Measurements from ENCODE around the gene RNF103. TPM values are rescaled to one million over a fixed set of nuclear protein-coding genes. Genes with fewer than 3 reads are reported as not detected.

Gene RNF103
- total RNA-seq, 1 experiment from 2014 or later = 24.5 TPM

GRCh38 chr2:86617738-86618137 lies 5.9 kb downstream of the RNF103 start:
- CTCF ChIA-PET = no interaction called here

GRCh38 chr2:86617153-86617552 lies 6.5 kb downstream of the RNF103 start:
- peaks cover 31% of the 10 kb centered on the region for H3K36me3 ChIP-seq (ENCODE audit: low read depth)
- no TSS peak for BruUV-seq (replicated peaks)
- DNase-seq = no peak

More at GRCh38 chr2:86617738-86618137, 5.9 kb downstream of the RNF103 start:
- Histone ChIP-seq H4K20me1 (ENCODE audit: insufficient read depth) (peaks cover 24% of the 10 kb centered on the region), H3K9me2 (ENCODE audit: insufficient read depth) (no peaks in the 10 kb centered on the region), H3K4me3 (no peak overlapping the region), H3K4me2 (no peak overlapping the region), H3K4me1 (replicated peaks; ENCODE audit: insufficient read depth) (peaks cover 11% of the 10 kb centered on the region), H3K27me3 (ENCODE audit: insufficient read depth, low read depth) (no peaks in the 10 kb centered on the region), H3K36me3 (ENCODE audit: low read depth) (peaks cover 31% of the 10 kb centered on the region), H2AFZ (no peak overlapping the region), H3F3A (ENCODE audit: insufficient read depth, low read depth) (peaks cover 9% of the 10 kb centered on the region), H3K27ac (no peak overlapping the region), H3K79me2 (ENCODE audit: low read depth) (peaks cover 36% of the 10 kb centered on the region), H3K9me3 (ENCODE audit: insufficient read depth, low read depth) (no peaks in the 10 kb centered on the region)
- POLR2A ChIA-PET (ENCODE audit: unreplicated experiment) = no interaction called here
- intact Hi-C loops (cut with micrococcal nuclease; ENCODE audit: unreplicated experiment) = no loop called here
- no peak for DNase-seq
- TF ChIP-seq EZH2 (IDR thresholded peaks at IDR 0.05; ENCODE audit: low read depth) (no peak), CTCF (conservative IDR thresholded peaks at IDR 0.05) (no peak)
- no TSS peak for BruUV-seq (replicated peaks)

GRCh38 chr2:86616502-86616901 lies 7.2 kb downstream of the RNF103 start:
- peaks cover 24% of the 10 kb centered on the region for H3K79me2 ChIP-seq (ENCODE audit: low read depth)
- POLR2A ChIA-PET (ENCODE audit: unreplicated experiment) = interaction anchor here (0.7 kb wide), 1 partner anchor 907 kb away, joined by 5 read pairs; no protein-coding TSS in a partner anchor

More at GRCh38 chr2:86617153-86617552, 6.5 kb downstream of the RNF103 start:
- TF ChIP-seq CTCF (conservative IDR thresholded peaks at IDR 0.05) (no peak), EZH2 (IDR thresholded peaks at IDR 0.05; ENCODE audit: low read depth) (no peak)
- peaks cover 30% of the 10 kb centered on the region for H3K79me2 ChIP-seq (ENCODE audit: low read depth)
- H3K9me2 ChIP-seq (ENCODE audit: insufficient read depth) = no peaks in the 10 kb centered on the region
- H3K4me2 ChIP-seq = no peak overlapping the region
- no peaks in the 10 kb centered on the region for H3K27me3 ChIP-seq (ENCODE audit: insufficient read depth, low read depth)
- H3K9me3 ChIP-seq (ENCODE audit: insufficient read depth, low read depth) = no peaks in the 10 kb centered on the region
- POLR2A ChIA-PET (ENCODE audit: unreplicated experiment) = no interaction called here
- CTCF ChIA-PET = no interaction called here
- no peak overlapping the region for H3K27ac ChIP-seq
- no peak overlapping the region for H3K4me3 ChIP-seq
- H4K20me1 ChIP-seq (ENCODE audit: insufficient read depth) = peaks cover 23% of the 10 kb centered on the region
- no peak overlapping the region for H2AFZ ChIP-seq
- H3F3A ChIP-seq (ENCODE audit: insufficient read depth, low read depth) = peaks cover 3% of the 10 kb centered on the region
- intact Hi-C loops (cut with micrococcal nuclease; ENCODE audit: unreplicated experiment) = no loop called here
- H3K4me1 ChIP-seq (replicated peaks; ENCODE audit: insufficient read depth) = peaks cover 11% of the 10 kb centered on the region

More at GRCh38 chr2:86616502-86616901, 7.2 kb downstream of the RNF103 start:
- Histone ChIP-seq H3K27ac (no peak overlapping the region), H3K4me1 (replicated peaks; ENCODE audit: insufficient read depth) (peaks cover 11% of the 10 kb centered on the region), H2AFZ (no peak overlapping the region), H3K27me3 (ENCODE audit: insufficient read depth, low read depth) (no peaks in the 10 kb centered on the region), H3K4me3 (no peak overlapping the region), H3K9me2 (ENCODE audit: insufficient read depth) (no peaks in the 10 kb centered on the region), H3K9me3 (ENCODE audit: insufficient read depth, low read depth) (no peaks in the 10 kb centered on the region), H3K4me2 (no peak overlapping the region), H3F3A (ENCODE audit: insufficient read depth, low read depth) (no peaks in the 10 kb centered on the region), H4K20me1 (ENCODE audit: insufficient read depth) (peaks cover 18% of the 10 kb centered on the region; the same call in 1 of the 2 replicates), H3K36me3 (ENCODE audit: low read depth) (peaks cover 31% of the 10 kb centered on the region)
- CTCF ChIA-PET = no interaction called here
- TF ChIP-seq CTCF (conservative IDR thresholded peaks at IDR 0.05) = no peak
- no peak for TF ChIP-seq EZH2 (IDR thresholded peaks at IDR 0.05; ENCODE audit: low read depth)
- no peak for DNase-seq
- intact Hi-C loops (cut with micrococcal nuclease; ENCODE audit: unreplicated experiment) = no loop called here
- BruUV-seq (replicated peaks) = no TSS peak

Data from PC-9 (cell line).